B cell (primary cell): ENCODE data around the gene SLC22A31. TPM values are rescaled to one million over a fixed set of nuclear protein-coding genes. Genes with fewer than 3 reads are reported as not detected.

Experiments
- ATAC-seq: fragments of 200-7000 bp; cut with Tn5 transposase; one replicate; pipeline ENCODE4 v1.10.0; 2021; ENCODE audit warnings: low read depth, mild to moderate bottlenecking, moderate number of reproducible peaks, moderate library complexity
- CTCF ChIA-PET: fragments of 350-600 bp; sonication (Branson Sonifier 250); formaldehyde crosslinking; loops from one replicate; lab custom pipeline; 2021; ENCODE audit warnings: antibody characterized with exemption, inconsistent platforms; lab: Charles Lee
- POLR2A ChIA-PET: fragments of 350-600 bp; sonication (Branson Sonifier 250); formaldehyde crosslinking; loops from one replicate; lab custom pipeline; 2021; ENCODE audit warnings: antibody characterized with exemption; lab: Charles Lee
- DNase-seq: peaks from one replicate; pipeline ENCODE4 v3.0.0; 2013
- H2AFZ ChIP-seq: 2 replicates; pipeline ENCODE4 v1.6.1; 2012; ENCODE audit warnings: mild to moderate bottlenecking, low read depth, low read length; ENCODE audit not compliant: insufficient read depth, poor library complexity, severe bottlenecking
- H3K27ac ChIP-seq, 2 donors: 1 replicate in 1 of 2; 2 replicates in 1 of 2; pipeline ENCODE4 v1.5.1; 2012 to 2013; ENCODE audit warnings: low read length in 2 of 2, mild to moderate bottlenecking in 2 of 2, moderate library complexity in 1 of 2
- H3K27me3 ChIP-seq, 4 experiments: fragments of 200-600 bp in 1 of 4; sonication (generic) in 1 of 4; replicated peaks in 1 of 4; 1 replicate in 2 of 4; 2 replicates in 2 of 4; pipeline versions ENCODE4 v1.6.1 to v1.7.0; 2013 to 2016; ENCODE audit warnings: low read length in 3 of 4, mild to moderate bottlenecking in 2 of 4, mixed read lengths in 1 of 4, moderate library complexity in 1 of 4; ENCODE audit not compliant: insufficient read depth in 4 of 4, control insufficient read depth in 3 of 4; ENCODE audit errors: control extremely low read depth in 1 of 4
- H3K36me3 ChIP-seq, 2 experiments: replicated peaks in 1 of 2; 1 replicate in 1 of 2; 2 replicates in 1 of 2; pipeline versions ENCODE4 v1.6.1 to v1.7.1; 2013; ENCODE audit warnings: low read length in 1 of 2; ENCODE audit not compliant: insufficient read depth in 2 of 2, control insufficient read depth in 1 of 2; ENCODE audit errors: control extremely low read depth in 1 of 2, extremely low read depth in 1 of 2
- H3K4me1 ChIP-seq, 2 donors: fragments of 200-600 bp in 1 of 2; sonication (generic) in 1 of 2; 1 replicate in 1 of 2; 2 replicates in 1 of 2; pipeline versions ENCODE4 v1.5.1 to v1.6.1; 2013 to 2017; ENCODE audit warnings: low read length in 2 of 2; ENCODE audit not compliant: control insufficient read depth in 2 of 2, insufficient read depth in 2 of 2
- H3K4me2 ChIP-seq: replicated peaks from 2 replicates; pipeline ENCODE3; 2012; ENCODE audit warnings: mild to moderate bottlenecking, low read depth, low read length; ENCODE audit not compliant: poor library complexity, severe bottlenecking
- H3K4me3 ChIP-seq, 5 experiments: fragments of 200-600 bp in 1 of 5; sonication (generic) in 1 of 5; 1 replicate in 3 of 5; 2 replicates in 2 of 5; pipeline versions ENCODE4 v1.5.1 to v1.7.0; 2011 to 2016; ENCODE audit warnings: low read length in 4 of 5, mild to moderate bottlenecking in 4 of 5, low read depth in 2 of 5, control low read depth in 1 of 5, moderate library complexity in 1 of 5; ENCODE audit not compliant: insufficient read depth in 1 of 5; ENCODE audit errors: control extremely low read depth in 1 of 5, extremely low read depth in 1 of 5
- H3K79me2 ChIP-seq: fragments of 200-600 bp; sonication (generic); one replicate; pipeline ENCODE4 v1.6.0; 2016; ENCODE audit warnings: low read length; ENCODE audit not compliant: control insufficient read depth, insufficient read depth
- H3K9ac ChIP-seq: fragments of 200-600 bp; sonication (generic); 2 replicates; pipeline ENCODE4 v1.6.1; 2017; ENCODE audit warnings: mild to moderate bottlenecking, low read length, moderate library complexity
- H3K9me3 ChIP-seq, 3 donors: one replicate each; pipeline versions ENCODE4 v1.6.1 to v1.7.1; 2013; ENCODE audit warnings: low read length in 2 of 3; ENCODE audit not compliant: control insufficient read depth in 2 of 3, insufficient read depth in 1 of 3; ENCODE audit errors: control extremely low read depth in 1 of 3
- H4K20me1 ChIP-seq: 2 replicates; pipeline ENCODE4 v1.6.0; 2012; ENCODE audit warnings: mild to moderate bottlenecking, low read length; ENCODE audit not compliant: insufficient read depth, control insufficient read depth, poor library complexity, severe bottlenecking
- H3K27ac Mint-ChIP-seq: one replicate; pipeline ENCODE4 v1.8.0; 2021; ENCODE audit warnings: mixed read lengths
- H3K27me3 Mint-ChIP-seq: one replicate; pipeline ENCODE4 v1.8.0; 2021; ENCODE audit warnings: mixed read lengths
- H3K4me1 Mint-ChIP-seq: one replicate; pipeline ENCODE4 v1.8.0; 2021; ENCODE audit warnings: mixed read lengths
- H3K4me3 Mint-ChIP-seq: one replicate; pipeline ENCODE4 v1.8.0; 2021; ENCODE audit warnings: mixed read lengths
- H3K9me3 Mint-ChIP-seq: one replicate; pipeline ENCODE4 v1.8.0; 2022; ENCODE audit warnings: mixed read lengths; ENCODE audit not compliant: insufficient read depth
- CTCF ChIP-seq: fragments of 200-600 bp; IDR thresholded peaks from one replicate; pipeline ENCODE4 v1.8.0; 2022; ENCODE audit warnings: antibody characterized with exemption, mild to moderate bottlenecking
- EZH2 ChIP-seq: IDR thresholded peaks from 2 replicates; pipeline ENCODE4 v1.6.1; 2012; ENCODE audit warnings: borderline replicate concordance, low read depth, mild to moderate bottlenecking, moderate library complexity, low read length; ENCODE audit not compliant: insufficient read depth, poor library complexity, severe bottlenecking
- WGBS: methylation state at CpG from one replicate; pipeline ENCODE4 v1.1.5; 2013; ENCODE audit warnings: missing lambda C conversion rate; ENCODE audit not compliant: insufficient coverage; 5-methylcytosine and 5-hydroxymethylcytosine counted together
- intact Hi-C: fragments of 100-400 bp; cut with micrococcal nuclease; formaldehyde crosslinking; loops from one replicate; pipeline ENCODE4 v1.10.0; 2022
- polyA plus RNA-seq: library from polyadenylated mRNA; depleted of rRNA; stranded (reverse); fragments of >200 nt; gene quantifications from 2 replicates; pipeline ENCODE4 v1.2.3, GENCODE V29; 2012
- total RNA-seq, 2 donors: library from RNA; stranded (reverse); fragments of 120-200 nt in 1 of 2; gene quantifications; 1 replicate in 1 of 2; 2 replicates in 1 of 2; pipeline versions ENCODE4 v1.2.3 to v1.2.4, GENCODE V29; 2013 to 2022

SLC22A31 gene
- total and polyA plus RNA-seq, 2 donors (not counting 1 experiment from before 2014, with no cell fraction given), result 0.33 TPM; not detected in 1

- Histone ChIP-seq H3K79me2 (peaks cover 22% of the 10 kb centered on the region), H2AFZ (peak overlapping the region; percentile 92), H3K4me1 (peaks cover 12 to 17% of the 10 kb centered on the region in 2 donors), H3K9me3 (no peaks in the 10 kb centered on the region), H4K20me1 (no peaks in the 10 kb centered on the region), H3K9ac (peak overlapping the region; percentile 92), H3K4me3 (peak overlapping the region; percentile 80 to 92 (median 86)), H3K36me3 (peaks cover 0 to 13% of the 10 kb centered on the region in 2 experiments), H3K27ac (peak overlapping the region; percentile 81 to 92), H3K27me3 (no peaks in the 10 kb centered on the region), H3K4me2 (peak overlapping the region; percentile 97)
- Mint-ChIP-seq H3K27me3 (no peaks in the 10 kb centered on the region), H3K4me3 (peak overlapping the region; percentile 80), H3K27ac (peak overlapping the region; percentile 80), H3K4me1 (peaks cover 19% of the 10 kb centered on the region), H3K9me3 (no peaks in the 10 kb centered on the region)
- intact Hi-C loops, result loop anchor here (1.0 to 10.0 kb wide), 7 partner anchors 23 to 765 kb away; partner anchors contain the start of genes ACSF3, APRT, TRAPPC2L and ZFPM1
- 0% methylated on average over 7 of the region's 11 CpGs for WGBS
- ATAC-seq (no peak), DNase-seq (no peak)
- ChIA-PET CTCF (interaction anchor here (0.9 to 2.1 kb wide), 9 partner anchors 23 to 480 kb away, joined by 3 to 25 read pairs (median 6); partner anchors contain the start of genes APRT and TRAPPC2L), POLR2A (interaction anchor here (1.0 to 1.3 kb wide), 5 partner anchors 30 to 472 kb away, joined by 3 to 6 read pairs (median 4); partner anchors contain the start of gene APRT)
- TF ChIP-seq EZH2 (no peak), CTCF (no peak)
These were observed 16.7 kb upstream of the SLC22A31 start for GRCh38 chr16:89217138-89217387.
